HepG2 (cell line): ENCODE data around the gene DPP7. TPM values are rescaled to one million over a fixed set of nuclear protein-coding genes. Genes with fewer than 3 reads are reported as not detected.
A peak's percentile ranks its signal among the peaks of the same experiment; 100 is the strongest.

Experiments used
- ATAC-seq: fragments of 200-7000 bp; cut with Tn5 transposase; 3 replicates; pipeline ENCODE4 v1.9.1; 2020; ENCODE audit warnings: mild to moderate bottlenecking, moderate library complexity
- BruUV-seq: library from RNA; stranded (reverse); fragments of 400-500 nt; replicated peaks from 2 replicates; lab custom pipeline; 2021; lab: Mats Ljungman, UMichigan
- CTCF ChIA-PET: fragments of 300-600 bp; formaldehyde crosslinking; extraction: SDS; loops from one replicate; lab custom pipeline; 2021; ENCODE audit warnings: low total read pairs, inconsistent platforms, low intra/inter-chr PET ratio; lab: Yijun Ruan, JAX
- POLR2A ChIA-PET: fragments of 350-600 bp; sonication (Branson Sonifier 250); formaldehyde crosslinking; loops from one replicate; lab custom pipeline; 2020; ENCODE audit warnings: antibody characterized with exemption, inconsistent platforms; lab: Yijun Ruan, JAX
- DNase-seq: peaks from one replicate; pipeline ENCODE4 v3.0.0-alpha.2; 2015; ENCODE audit warnings: low spot score
- FAIRE-seq: peaks from 3 replicates; lab custom pipeline; 2011; peaks lifted over from hg19 to GRCh38; lab: Jason Lieb, UNC
- H2AFZ ChIP-seq: one replicate; pipeline ENCODE4 v1.6.1; 2011; ENCODE audit warnings: low read length, inconsistent platforms
- H3K27ac ChIP-seq: fragments of 300-600 bp; 3 replicates; pipeline ENCODE4 v1.8.0; 2011; ENCODE audit warnings: mixed run types, mild to moderate bottlenecking, mixed read lengths, low read length, inconsistent platforms; ENCODE audit not compliant: insufficient read depth; ENCODE audit errors: extremely low read length
- H3K27me3 ChIP-seq, 2 experiments: fragments of 200-600 bp in 1 of 2; 2 replicates in 1 of 2; 3 replicates in 1 of 2; pipeline versions ENCODE4 v1.6.0 to v1.8.0; 2011; ENCODE audit warnings: low read length in 2 of 2, mild to moderate bottlenecking in 2 of 2, moderate library complexity in 2 of 2, inconsistent platforms in 1 of 2; ENCODE audit not compliant: insufficient read depth in 2 of 2, control insufficient read depth in 1 of 2
- H3K36me3 ChIP-seq, 2 experiments: fragments of 200-600 bp in 1 of 2; replicated peaks in 1 of 2; 2 replicates in 1 of 2; 3 replicates in 1 of 2; pipeline versions ENCODE4 v1.5.1 to v1.8.0; 2011; ENCODE audit warnings: low read length in 2 of 2, inconsistent platforms in 1 of 2; ENCODE audit not compliant: insufficient read depth in 2 of 2, control insufficient read depth in 1 of 2
- H3K4me1 ChIP-seq: 2 replicates; pipeline ENCODE4 v1.5.1; 2012; ENCODE audit warnings: low read length, inconsistent platforms; ENCODE audit not compliant: insufficient read depth
- H3K4me2 ChIP-seq: 2 replicates; pipeline ENCODE4 v1.6.0; 2011; ENCODE audit warnings: low read depth, low read length, inconsistent platforms
- H3K4me3 ChIP-seq, 3 experiments: fragments of 200-600 bp in 1 of 3; sonication (generic), shearing (Covaris generic) in 1 of 3; replicated peaks in 1 of 3; 2 replicates each; pipeline ENCODE4 v1.5.1; 2011 to 2016; ENCODE audit warnings: low read length in 3 of 3, inconsistent platforms in 2 of 3, low read depth in 2 of 3, mild to moderate bottlenecking in 2 of 3, control low read depth in 1 of 3, mixed read lengths in 1 of 3; ENCODE audit not compliant: insufficient read depth in 1 of 3
- H3K79me2 ChIP-seq: one replicate; pipeline ENCODE4 v1.6.1; 2011; ENCODE audit warnings: low read length, inconsistent platforms; ENCODE audit not compliant: insufficient read depth
- H3K9ac ChIP-seq: 2 replicates; pipeline ENCODE4 v1.6.0; 2011; ENCODE audit warnings: mild to moderate bottlenecking, low read depth, low read length, inconsistent platforms; ENCODE audit not compliant: insufficient read depth
- H3K9me3 ChIP-seq: 2 replicates; pipeline ENCODE4 v1.5.1; 2012; ENCODE audit warnings: mild to moderate bottlenecking, low read length
- H4K20me1 ChIP-seq: 2 replicates; pipeline ENCODE4 v1.6.0; 2011; ENCODE audit warnings: inconsistent platforms, mild to moderate bottlenecking, low read length, moderate library complexity; ENCODE audit not compliant: insufficient read depth
- AKAP8 ChIP-seq: sonication (generic); formaldehyde crosslinking; IDR thresholded peaks from 2 replicates; pipeline ENCODE4 v1.5.1; 2020; ENCODE audit warnings: mild to moderate bottlenecking, missing genetic modification reagents
- CBX5 ChIP-seq: sonication (generic); formaldehyde crosslinking; IDR thresholded peaks from 2 replicates; pipeline ENCODE4 v1.4.0; 2020; ENCODE audit warnings: missing genetic modification reagents, borderline replicate concordance
- FOSL2 ChIP-seq: sonication (generic); formaldehyde crosslinking; IDR thresholded peaks from 2 replicates; pipeline ENCODE4 v1.4.0; 2020; ENCODE audit warnings: missing genetic modification reagents
- FOXK2 ChIP-seq: fragments of 450-650 bp; IDR thresholded peaks from 2 replicates; pipeline ENCODE4 v1.6.1; 2016
- HBP1 ChIP-seq: IDR thresholded peaks from 2 replicates; pipeline ENCODE4 v1.6.1; 2016; ENCODE audit warnings: low read depth, control low read depth
- HNF4G ChIP-seq, 2 experiments: sonication (generic) in 1 of 2; formaldehyde crosslinking in 1 of 2; IDR thresholded peaks; 2 replicates each; pipeline versions ENCODE4 v1.4.0 to v1.6.1; 2011 to 2020; ENCODE audit warnings: borderline replicate concordance in 2 of 2, low read depth in 2 of 2, mild to moderate bottlenecking in 2 of 2, low read length in 1 of 2, missing genetic modification reagents in 1 of 2, moderate library complexity in 1 of 2
- NFE2L2 ChIP-seq: fragments of 150-350 bp; IDR thresholded peaks from 2 replicates; pipeline ENCODE4 v1.6.1; 2014; ENCODE audit warnings: low read length
- SAP130 ChIP-seq: IDR thresholded peaks from 2 replicates; pipeline ENCODE4 v1.6.1; 2016; ENCODE audit warnings: low read depth
- U2AF2 ChIP-seq: fragments of 200-400 bp; formaldehyde crosslinking; IDR thresholded peaks from 2 replicates; pipeline ENCODE4 v1.6.1; 2017; ENCODE audit warnings: low read depth, mild to moderate bottlenecking, low read length
- ZBTB44 ChIP-seq: sonication (generic); formaldehyde crosslinking; IDR thresholded peaks from 2 replicates; pipeline ENCODE4 v1.4.0; 2020; ENCODE audit warnings: missing genetic modification reagents
- ZMAT5 ChIP-seq: sonication (generic); formaldehyde crosslinking; IDR thresholded peaks from 2 replicates; pipeline ENCODE4 v1.5.0; 2020; ENCODE audit warnings: mild to moderate bottlenecking, low read depth, missing genetic modification reagents, borderline replicate concordance
- ZNF558 ChIP-seq: sonication (generic); formaldehyde crosslinking; IDR thresholded peaks from 2 replicates; pipeline ENCODE4 v1.9.0; 2022; ENCODE audit warnings: mild to moderate bottlenecking, missing genetic modification reagents, borderline replicate concordance
- ZNF619 ChIP-seq: sonication (generic); formaldehyde crosslinking; IDR thresholded peaks from 2 replicates; pipeline ENCODE4 v1.4.0; 2020; ENCODE audit warnings: mild to moderate bottlenecking, missing genetic modification reagents
- WGBS: methylation state at CpG from one replicate; pipeline ENCODE4 v1.1.6; 2017; ENCODE audit warnings: low lambda C conversion rate; 5-methylcytosine and 5-hydroxymethylcytosine counted together
- in situ Hi-C: cut with HindIII; loops from 2 replicates; pipeline ENCODE4 v1.10.0; 2017; ENCODE audit warnings: low pct_unique_long_range_greater_than_20kb; ENCODE audit not compliant: extremely low pct_ligation_motif_present
- intact Hi-C: fragments of 100-400 bp; cut with micrococcal nuclease; formaldehyde crosslinking; loops from one replicate; pipeline ENCODE4 v1.10.0; 2022; ENCODE audit not compliant: unreplicated experiment
- polyA plus RNA-seq, 8 experiments: library from polyadenylated mRNA; depleted of rRNA in 3 of 8; stranded (reverse) in 7 of 8; unstranded in 1 of 8; fragments of >200 nt; fragmentation: Illumina TruSeq in 4 of 8; extraction: Trizol in 4 of 8; gene quantifications; 2 replicates each; pipeline versions ENCODE4 v1.2.1 to v1.2.3, GENCODE V29; 2011 to 2016; ENCODE audit warnings: low read depth in 4 of 8, missing spikeins in 1 of 8, mixed read lengths in 1 of 8; ENCODE audit not compliant: insufficient read depth in 1 of 8
- total RNA-seq, 5 experiments: library from RNA; depleted of rRNA; stranded (reverse); fragments of >200 nt; fragmentation: Illumina TruSeq; extraction: Trizol; gene quantifications; 2 replicates each; pipeline ENCODE4 v1.2.3, GENCODE V29; 2016; ENCODE audit warnings: low read depth in 1 of 5

Gene DPP7
- total and polyA plus RNA-seq, 2 of the 13 experiments (the other 11 are each of a cell fraction or from before 2014, with no cell fraction given) = 1.2 to 4.5 TPM

- TF ChIP-seq SAP130 (CRISPR knock-in tag) = peak; percentile 29; the same call in 1 of the 2 replicates
Observed at GRCh38 chr9:137127301-137128157, 13.0 kb upstream of the DPP7 start (continued).

GRCh38 chr9:137126786-137127185, 12.3 kb upstream of the DPP7 start:
- H3K4me2 ChIP-seq = peak overlapping the region; percentile 98
- BruUV-seq = no TSS peak

More at GRCh38 chr9:137126786-137127185, 12.3 kb upstream of the DPP7 start:
- Histone ChIP-seq H3K27me3 (no peaks in the 10 kb centered on the region), H3K9ac (peak overlapping the region; percentile 80), H3K9me3 (no peaks in the 10 kb centered on the region), H3K4me3 (peak overlapping the region; percentile 75 to 90 (median 85); a peak in 5 of 6 replicates), H3K36me3 (no peaks in the 10 kb centered on the region), H2AFZ (no peak overlapping the region)
- DNase-seq (no peak), FAIRE-seq (no peak), ATAC-seq (no peak)
- POLR2A ChIA-PET = interaction anchor here (1.3 to 2.2 kb wide), 5 partner anchors 40 to 150 kb away, joined by 4 to 8 read pairs (median 7); partner anchors contain the start of genes MAN1B1 and RNF224
- CTCF ChIA-PET = no interaction called here
- TF ChIP-seq ZNF558 = no peak
- TF ChIP-seq CBX5 (CRISPR knock-in tag) = no peak
- no peak for TF ChIP-seq FOXK2
- TF ChIP-seq HBP1 (CRISPR knock-in tag) = no peak
- TF ChIP-seq AKAP8 = no peak
- TF ChIP-seq ZBTB44 = no peak
- no peak for TF ChIP-seq ZNF619 (CRISPR knock-in tag)
- TF ChIP-seq NFE2L2 = no peak
- no peak for TF ChIP-seq FOSL2 (CRISPR knock-in tag)
- no peak for TF ChIP-seq ZMAT5 (CRISPR knock-in tag)
- TF ChIP-seq U2AF2 = no peak
- no peak for TF ChIP-seq HNF4G (IDR thresholded peaks at IDR 0.05; ENCODE audit: borderline replicate concordance, low read depth, low read length)
- TF ChIP-seq HNF4G (CRISPR knock-in tag; IDR thresholded peaks at IDR 0.05; ENCODE audit: borderline replicate concordance, low read depth) = no peak
- TF ChIP-seq, all 625 proteins: peak for 0
- H4K20me1 ChIP-seq = peaks cover 5% of the 10 kb centered on the region; the same call in 1 of the 2 replicates
- H3K4me1 ChIP-seq = peaks cover 34% of the 10 kb centered on the region
- intact Hi-C loops (no loop called here), in situ Hi-C loops (no loop called here)
- WGBS = 34% methylated on average over 3 of the region's 3 CpGs
- H3K79me2 ChIP-seq = peaks cover 19% of the 10 kb centered on the region
- peak overlapping the region; percentile 82 for H3K27ac ChIP-seq
